ENCODE results near the gene TP53TG5. TPM values are rescaled to one million over a fixed set of nuclear protein-coding genes. Genes with fewer than 3 reads are reported as not detected.
A peak's percentile ranks its signal among the peaks of the same experiment; 100 is the strongest.

The TP53TG5 gene
- 1 to 10 TPM; 1.4 to 2.1 (median 1.6) TPM for total RNA-seq
- long read RNA-seq, donor 1, partial matches to known transcripts, result 0 of 4 reads
- long read RNA-seq, donor 1, other reads (novel, unspliced or antisense), result 4 of 4 reads
- long read RNA-seq, donor 2, result 0 reads

DNA sequence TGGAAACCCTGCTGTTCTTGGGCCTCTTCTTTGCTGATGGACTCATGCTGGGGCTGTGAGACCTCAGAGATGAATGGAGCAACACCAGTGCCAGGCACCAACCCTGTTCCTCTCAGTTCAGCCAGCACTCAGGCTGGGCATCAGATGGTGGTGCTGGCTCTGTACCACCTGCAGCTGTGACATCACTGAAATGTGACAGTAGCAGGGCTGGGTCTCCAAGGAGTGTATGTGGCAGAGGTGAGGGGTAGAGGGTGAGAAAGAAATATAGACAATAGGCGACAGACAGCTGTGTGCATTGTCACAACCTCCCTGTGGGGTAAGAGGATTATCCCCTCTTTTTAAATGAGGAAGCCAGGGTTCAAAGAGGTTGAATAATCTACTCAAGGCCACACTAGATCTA lies at the start of gene TP53TG5:
Gene TP53TG5 (minus strand): TSS at position 135 of the 400 bp plus-strand sequence. CDS start 89 bp downstream, at position 46.
- ATAC-seq, result no peak
- intact Hi-C loops (cut with DNase I, micrococcal nuclease), result no loop called here
- TF ChIP-seq, protein P1, sequence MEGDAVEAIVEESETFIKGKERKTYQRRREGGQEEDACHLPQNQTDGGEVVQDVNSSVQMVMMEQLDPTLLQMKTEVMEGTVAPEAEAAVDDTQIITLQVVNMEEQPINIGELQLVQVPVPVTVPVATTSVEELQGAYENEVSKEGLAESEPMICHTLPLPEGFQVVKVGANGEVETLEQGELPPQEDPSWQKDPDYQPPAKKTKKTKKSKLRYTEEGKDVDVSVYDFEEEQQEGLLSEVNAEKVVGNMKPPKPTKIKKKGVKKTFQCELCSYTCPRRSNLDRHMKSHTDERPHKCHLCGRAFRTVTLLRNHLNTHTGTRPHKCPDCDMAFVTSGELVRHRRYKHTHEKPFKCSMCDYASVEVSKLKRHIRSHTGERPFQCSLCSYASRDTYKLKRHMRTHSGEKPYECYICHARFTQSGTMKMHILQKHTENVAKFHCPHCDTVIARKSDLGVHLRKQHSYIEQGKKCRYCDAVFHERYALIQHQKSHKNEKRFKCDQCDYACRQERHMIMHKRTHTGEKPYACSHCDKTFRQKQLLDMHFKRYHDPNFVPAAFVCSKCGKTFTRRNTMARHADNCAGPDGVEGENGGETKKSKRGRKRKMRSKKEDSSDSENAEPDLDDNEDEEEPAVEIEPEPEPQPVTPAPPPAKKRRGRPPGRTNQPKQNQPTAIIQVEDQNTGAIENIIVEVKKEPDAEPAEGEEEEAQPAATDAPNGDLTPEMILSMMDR (IDR thresholded peaks at IDR 0.05), result no peak

DNA sequence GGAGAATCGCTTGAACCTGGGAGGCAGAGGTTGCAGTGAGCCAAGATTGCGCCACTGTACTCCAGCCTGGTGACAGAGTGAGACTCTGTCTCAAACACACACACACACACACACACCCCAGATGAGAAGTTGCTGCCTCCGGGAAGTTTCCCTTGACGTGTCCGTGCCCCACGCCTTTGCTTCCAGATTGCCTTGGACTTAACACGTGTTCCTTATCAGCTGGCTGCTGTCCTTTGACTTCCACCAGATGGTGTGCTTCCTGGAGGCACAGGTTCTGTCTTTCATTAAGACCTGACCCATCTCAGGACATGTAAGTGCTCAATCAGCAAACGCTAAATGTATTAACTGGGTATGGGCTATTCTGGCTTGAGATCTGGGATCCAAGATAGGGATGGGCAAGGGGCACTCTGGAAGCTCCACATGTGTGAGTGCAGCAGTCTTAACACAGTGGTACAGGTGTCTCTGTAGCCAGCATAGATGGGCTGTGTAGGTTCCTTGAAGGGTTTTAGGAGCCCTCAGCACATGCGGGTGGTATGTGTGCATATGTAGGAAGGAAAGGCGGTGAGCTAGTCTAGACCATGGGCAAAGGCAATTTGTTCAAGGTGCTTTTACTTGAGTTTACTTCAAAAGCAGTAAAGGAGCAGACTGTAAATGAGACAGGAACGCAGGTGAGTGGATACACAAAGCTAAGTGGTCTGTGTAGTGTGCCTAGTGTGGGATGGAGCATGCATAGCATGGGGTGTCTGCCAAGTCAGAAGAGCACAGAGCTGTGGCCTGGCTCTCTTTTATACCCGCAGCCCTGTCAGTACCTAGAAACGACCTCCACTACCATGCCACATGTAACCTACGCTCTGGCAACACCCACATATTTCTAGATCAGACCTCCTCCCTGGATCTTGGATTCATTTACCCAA lies 49.4 kb upstream of the TP53TG5 start:
- TF ChIP-seq, protein P1 (IDR thresholded peaks at IDR 0.05), result no peak
- no peaks in the 10 kb centered on the region for H3K4me1 ChIP-seq (ENCODE audit: low read depth)
- intact Hi-C loops (cut with DNase I, micrococcal nuclease), result no loop called here
- no peak overlapping the region for H3K4me3 ChIP-seq
- H3K9me3 ChIP-seq, result no peaks in the 10 kb centered on the region
- peak; percentile 72 to 86 (median 79) for DNase-seq
- H3K36me3 ChIP-seq (ENCODE audit: low read depth), result no peaks in the 10 kb centered on the region
- peak; percentile 99 for ATAC-seq

More for the DNA sequence above, at the start of gene TP53TG5:
- DNase-seq, result no peak
- H3K4me3 ChIP-seq, result no peak within 1 kb of the TSS
- no peaks in the 10 kb centered on the region for H3K9me3 ChIP-seq
- peaks cover 3% of the 10 kb centered on the region for H3K4me1 ChIP-seq (ENCODE audit: low read depth)
- no peaks in the 10 kb centered on the region for H3K36me3 ChIP-seq (ENCODE audit: low read depth)

DNA sequence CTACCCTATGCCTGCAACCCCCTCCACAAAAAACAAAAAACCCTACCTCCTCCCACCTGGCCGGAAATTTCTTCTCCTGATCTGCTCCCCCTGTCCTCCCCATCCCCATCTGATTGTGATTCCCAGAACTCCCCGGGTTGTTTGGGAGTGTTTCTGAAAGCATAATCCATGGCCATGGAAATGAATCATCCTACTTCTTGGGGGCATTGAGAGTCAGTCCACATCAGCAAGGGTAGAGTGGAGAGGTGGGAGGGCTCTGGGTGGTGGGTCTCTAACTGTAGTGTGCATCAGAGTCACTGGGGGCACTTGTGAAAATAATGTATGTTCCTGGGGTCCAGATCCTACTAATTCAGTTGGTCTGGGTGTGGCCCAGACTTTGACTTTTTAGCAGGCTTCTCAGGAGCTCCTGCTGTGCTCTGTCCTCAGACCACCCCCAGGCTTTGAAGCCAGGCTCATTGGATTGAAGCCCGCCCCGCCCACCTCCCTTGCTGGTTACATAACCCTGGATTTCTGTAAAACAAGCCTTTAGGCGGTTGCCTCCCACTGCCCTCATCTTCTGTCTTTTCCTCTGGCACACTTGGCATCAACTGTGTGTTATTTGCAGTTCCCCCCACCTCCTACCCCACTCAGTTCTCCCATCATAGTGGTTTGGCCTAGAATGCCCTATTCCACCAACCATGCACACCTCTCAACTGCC lies 48.3 kb upstream of the TP53TG5 start:
- H3K4me1 ChIP-seq (ENCODE audit: low read depth), result no peaks in the 10 kb centered on the region
- TF ChIP-seq, protein P1 (IDR thresholded peaks at IDR 0.05), result no peak
- DNase-seq (peak in 1 of 3 donors; percentile 50), ATAC-seq (peak; percentile 4)
- peaks cover 7% of the 10 kb centered on the region for H3K36me3 ChIP-seq (ENCODE audit: low read depth)
- intact Hi-C loops (cut with DNase I, micrococcal nuclease), result no loop called here
- no peaks in the 10 kb centered on the region for H3K9me3 ChIP-seq
- H3K4me3 ChIP-seq, result no peak overlapping the region

DNA sequence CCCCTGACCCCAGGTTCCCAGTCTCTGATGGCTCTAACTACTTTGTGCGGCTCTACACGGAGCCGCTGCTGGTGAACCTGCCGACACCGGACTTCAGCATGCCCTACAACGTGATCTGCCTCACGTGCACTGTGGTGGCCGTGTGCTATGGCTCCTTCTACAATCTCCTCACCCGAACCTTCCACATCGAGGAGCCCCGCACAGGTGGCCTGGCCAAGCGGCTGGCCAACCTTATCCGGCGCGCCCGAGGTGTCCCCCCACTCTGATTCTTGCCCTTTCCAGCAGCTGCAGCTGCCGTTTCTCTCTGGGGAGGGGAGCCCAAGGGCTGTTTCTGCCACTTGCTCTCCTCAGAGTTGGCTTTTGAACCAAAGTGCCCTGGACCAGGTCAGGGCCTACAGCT lies 47.4 kb upstream of the TP53TG5 start:
- intact Hi-C loops (cut with DNase I, micrococcal nuclease), result no loop called here
- TF ChIP-seq, protein P1 (IDR thresholded peaks at IDR 0.05), result no peak
- no peaks in the 10 kb centered on the region for H3K4me1 ChIP-seq (ENCODE audit: low read depth)
- no peak overlapping the region for H3K4me3 ChIP-seq
- H3K9me3 ChIP-seq, result no peaks in the 10 kb centered on the region
- ATAC-seq (no peak), DNase-seq (no peak)
- peaks cover 12% of the 10 kb centered on the region for H3K36me3 ChIP-seq (ENCODE audit: low read depth)

DNA sequence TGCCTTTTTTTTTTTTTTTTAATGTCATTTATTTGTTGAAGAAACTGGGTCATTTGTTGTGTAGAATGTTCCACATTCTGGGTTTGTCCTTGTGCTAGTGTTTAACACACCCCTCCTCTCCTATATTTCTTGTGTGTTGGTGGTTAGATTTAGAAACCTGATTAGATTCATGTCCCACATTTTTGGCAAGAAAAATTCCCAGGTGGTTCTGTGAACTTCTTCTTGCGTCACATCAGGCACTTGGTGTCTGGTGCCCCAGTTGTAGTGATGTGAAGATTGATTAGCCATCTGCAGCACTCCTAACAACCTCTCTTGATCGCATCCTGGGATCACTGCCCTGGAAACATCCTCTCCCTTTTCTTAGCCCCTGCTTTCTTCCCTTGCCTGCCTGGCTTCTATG lies 45.6 kb upstream of the TP53TG5 start:
- Histone ChIP-seq H3K4me1 (ENCODE audit: low read depth) (peaks cover 15% of the 10 kb centered on the region), H3K36me3 (ENCODE audit: low read depth) (peaks cover 12% of the 10 kb centered on the region), H3K9me3 (no peaks in the 10 kb centered on the region), H3K4me3 (no peak overlapping the region)
- DNase-seq (no peak), ATAC-seq (no peak)
- intact Hi-C loops (cut with DNase I, micrococcal nuclease), result no loop called here
- TF ChIP-seq, protein P1 (IDR thresholded peaks at IDR 0.05), result no peak

All from mucosa of descending colon (tissue), 3 donors.